Fibroblast of the aortic adventitia (primary cell): ENCODE results near the gene ATG4B. TPM values are rescaled to one million over a fixed set of nuclear protein-coding genes. Genes with fewer than 3 reads are reported as not detected.
A peak's percentile ranks its signal among the peaks of the same experiment; 100 is the strongest.

ENCODE experiments used
- DNase-seq: peaks from one replicate; pipeline ENCODE4 v3.0.0-alpha.2; 2010; ENCODE audit warnings: low read depth
- H3K4me3 ChIP-seq: 2 replicates; pipeline ENCODE4 v1.5.1; 2011; ENCODE audit warnings: low read depth, mild to moderate bottlenecking, control low read depth, low read length, moderate library complexity
- CTCF ChIP-seq: IDR thresholded peaks from 2 replicates; pipeline ENCODE4 v1.5.1; 2011; ENCODE audit warnings: mild to moderate bottlenecking, low read length, control low read depth, inconsistent platforms; ENCODE audit not compliant: insufficient read depth
- total RNA-seq: library from RNA; depleted of rRNA; stranded (reverse); fragments of >200 nt; gene quantifications from 2 replicates; pipeline ENCODE4 v1.2.3, GENCODE V29; 2012; ENCODE audit warnings: low replicate concordance

ATG4B gene
- total RNA-seq, 1 donor: 52.0 TPM

GRCh38 chr2:241702155-241703031 is 64.9 kb downstream of the ATG4B start:
- DNase-seq: peak; percentile 73
- peak overlapping the region; percentile 84 for H3K4me3 ChIP-seq
- no peak for TF ChIP-seq CTCF

DNA sequence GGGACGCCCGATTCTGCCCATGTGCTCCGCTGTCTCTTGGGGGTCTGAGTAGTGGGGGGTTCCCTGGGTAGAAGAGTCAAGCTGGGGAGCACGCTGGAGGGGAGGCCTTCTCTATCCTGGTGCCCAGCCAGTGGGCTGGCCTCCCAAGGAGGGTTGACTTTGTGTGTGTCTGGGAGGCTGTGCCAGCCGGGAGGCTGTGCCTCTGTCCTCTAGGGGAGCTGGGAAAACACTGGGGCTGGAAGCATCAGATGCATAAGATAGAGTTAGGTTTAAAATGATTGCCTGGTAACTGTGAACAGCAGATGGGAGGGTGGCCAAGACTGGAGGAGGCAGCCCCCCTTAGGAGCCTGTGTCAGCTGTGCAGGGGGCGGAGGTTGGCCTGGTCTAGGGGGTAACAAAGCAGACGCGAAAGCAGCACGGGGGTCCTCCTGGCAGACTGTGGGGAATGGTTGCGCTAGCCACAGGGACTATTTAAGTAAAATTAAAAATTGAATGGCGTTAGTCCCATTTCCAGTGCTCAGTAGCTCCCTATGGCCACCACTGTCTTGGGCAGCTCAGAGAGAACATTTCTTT is 65.6 kb downstream of the ATG4B start:
- peak; percentile 27 for DNase-seq
- peak; percentile 26 for TF ChIP-seq CTCF
- H3K4me3 ChIP-seq: peak overlapping the region; percentile 84

GRCh38 chr2:241706537-241706936 is 69.0 kb downstream of the ATG4B start:
- no peak for DNase-seq
- H3K4me3 ChIP-seq: no peak overlapping the region
- TF ChIP-seq CTCF: no peak

GRCh38 chr2:241708879-241709278 is 71.4 kb downstream of the ATG4B start:
- DNase-seq: no peak
- no peak overlapping the region for H3K4me3 ChIP-seq
- TF ChIP-seq CTCF: no peak

DNA sequence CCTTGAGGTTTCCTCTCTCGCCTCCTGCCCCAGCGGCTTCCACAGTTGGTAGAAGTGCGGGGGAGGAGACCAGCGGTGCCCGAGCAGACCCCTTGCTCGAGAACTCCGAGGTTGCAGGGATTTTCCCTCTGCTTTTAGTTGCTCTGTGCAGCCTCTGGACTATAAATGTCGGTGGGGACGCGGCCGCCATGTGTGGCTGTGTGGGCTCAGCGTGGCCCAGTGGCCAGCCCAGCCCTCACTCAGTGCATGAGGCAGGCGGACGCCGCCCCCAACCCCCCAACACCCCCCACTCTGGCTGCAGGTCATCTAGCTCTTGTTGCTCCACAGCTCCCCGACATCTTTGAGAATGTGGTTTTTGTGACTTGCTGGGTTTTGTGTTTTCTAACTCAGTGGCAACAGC is 81.6 kb downstream of the ATG4B start:
- no peak for DNase-seq
- no peak for TF ChIP-seq CTCF
- H3K4me3 ChIP-seq: no peak overlapping the region

- H3K4me3 ChIP-seq: no peak overlapping the region
- DNase-seq: no peak
- no peak for TF ChIP-seq CTCF
Measured at GRCh38 chr2:241720099-241720498, 82.6 kb downstream of the ATG4B start.
